ENCODE measurements around the gene OXNAD1. TPM values are rescaled to one million over a fixed set of nuclear protein-coding genes. Genes with fewer than 3 reads are reported as not detected.

The OXNAD1 gene
- total RNA-seq, 1 donor = 15.7 TPM

DNA sequence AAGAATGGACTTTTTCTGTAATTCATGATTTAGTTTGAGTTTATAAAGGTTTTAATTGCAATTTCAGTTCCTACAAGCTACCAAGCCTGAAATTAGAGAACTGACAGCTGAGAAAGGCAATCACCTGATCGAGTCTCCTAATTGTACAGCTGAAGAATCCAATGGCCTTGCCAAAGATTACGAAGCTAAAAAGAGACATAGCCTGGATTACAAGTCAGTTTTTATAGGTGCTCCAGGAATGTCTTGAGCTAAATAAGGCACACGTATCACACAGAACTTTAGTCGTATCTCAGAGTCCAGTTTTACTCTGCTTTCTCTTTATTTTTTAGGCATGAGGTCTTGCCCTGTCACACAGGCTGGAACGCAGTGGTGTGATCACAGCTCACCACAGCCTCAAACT, 6.8 kb upstream of the OXNAD1 start:
- DNase-seq (ENCODE audit: low read depth) = no peak
- H3K4me3 ChIP-seq (ENCODE audit: low read depth, low read length) = no peak overlapping the region
- no peak for TF ChIP-seq CTCF (IDR thresholded peaks at IDR 0.05; ENCODE audit: insufficient read depth, low read length)

DNA sequence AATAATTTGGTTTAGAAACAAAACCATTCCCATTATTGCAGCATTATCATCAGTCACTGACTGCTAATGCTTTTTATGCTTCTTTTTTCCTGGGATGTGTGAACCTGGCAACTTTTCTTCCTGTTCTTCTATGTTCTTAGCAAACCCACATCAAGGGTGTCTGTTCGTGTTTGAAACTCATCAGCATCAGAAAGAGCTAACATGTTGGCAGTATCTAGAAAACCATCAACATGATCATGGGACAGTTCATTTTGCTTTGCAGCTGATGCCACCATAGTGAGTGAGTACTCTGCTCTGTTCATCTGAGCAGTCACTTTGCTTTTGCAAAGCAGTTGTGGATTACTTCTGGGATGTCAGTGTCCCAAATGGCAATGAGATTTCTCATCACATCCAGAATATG, 6.1 kb upstream of the OXNAD1 start:
- no peak for DNase-seq (ENCODE audit: low read depth)
- H3K4me3 ChIP-seq (ENCODE audit: low read depth, low read length) = no peak overlapping the region
- TF ChIP-seq CTCF (IDR thresholded peaks at IDR 0.05; ENCODE audit: insufficient read depth, low read length) = no peak

DNA sequence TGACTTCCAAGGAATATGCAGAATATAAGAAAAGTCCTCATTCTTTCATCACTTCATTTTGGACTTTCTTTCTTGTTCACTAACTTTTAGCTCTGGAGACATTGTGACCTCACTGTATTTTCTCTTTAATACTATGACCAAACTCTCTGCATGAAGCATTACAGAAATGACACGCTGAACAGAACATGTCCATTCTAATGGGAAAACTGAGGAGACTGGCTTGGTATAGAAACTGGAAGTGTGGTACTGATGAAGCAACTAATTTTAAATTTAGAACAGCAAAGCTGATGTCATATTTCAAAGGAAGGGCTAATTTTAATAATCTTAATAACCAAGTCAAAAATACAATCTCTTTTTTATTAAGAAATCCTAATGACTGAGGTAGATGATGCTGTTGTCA, 5.0 kb upstream of the OXNAD1 start:
- no peak for TF ChIP-seq CTCF (IDR thresholded peaks at IDR 0.05; ENCODE audit: insufficient read depth, low read length)

DNA sequence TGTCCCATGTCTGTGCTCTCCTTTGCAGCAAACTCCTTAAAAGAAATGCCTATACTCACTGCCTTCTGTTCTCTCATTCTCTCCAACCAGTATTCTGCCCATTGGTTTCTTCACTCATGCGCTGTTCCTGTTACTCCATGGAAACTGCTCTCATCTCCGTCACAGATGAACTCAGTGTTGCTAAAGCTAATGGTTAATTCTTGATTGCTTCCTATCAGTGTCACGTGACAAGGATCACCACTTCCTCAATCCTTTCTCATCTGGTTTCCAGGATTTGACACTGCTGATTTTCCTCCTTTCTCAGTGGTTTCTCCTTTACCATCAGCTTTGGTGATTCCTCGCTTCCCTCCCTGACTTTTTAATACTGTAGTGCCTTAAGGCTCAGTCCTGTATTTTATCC, 2.8 kb upstream of the OXNAD1 start:
- no peak overlapping the region for H3K4me3 ChIP-seq (ENCODE audit: low read depth, low read length)
- no peak for DNase-seq (ENCODE audit: low read depth)
- no peak for TF ChIP-seq CTCF (IDR thresholded peaks at IDR 0.05; ENCODE audit: insufficient read depth, low read length)

More for the DNA sequence above, 5.0 kb upstream of the OXNAD1 start:
- no peak for DNase-seq (ENCODE audit: low read depth)
- H3K4me3 ChIP-seq (ENCODE audit: low read depth, low read length) = no peak overlapping the region

DNA sequence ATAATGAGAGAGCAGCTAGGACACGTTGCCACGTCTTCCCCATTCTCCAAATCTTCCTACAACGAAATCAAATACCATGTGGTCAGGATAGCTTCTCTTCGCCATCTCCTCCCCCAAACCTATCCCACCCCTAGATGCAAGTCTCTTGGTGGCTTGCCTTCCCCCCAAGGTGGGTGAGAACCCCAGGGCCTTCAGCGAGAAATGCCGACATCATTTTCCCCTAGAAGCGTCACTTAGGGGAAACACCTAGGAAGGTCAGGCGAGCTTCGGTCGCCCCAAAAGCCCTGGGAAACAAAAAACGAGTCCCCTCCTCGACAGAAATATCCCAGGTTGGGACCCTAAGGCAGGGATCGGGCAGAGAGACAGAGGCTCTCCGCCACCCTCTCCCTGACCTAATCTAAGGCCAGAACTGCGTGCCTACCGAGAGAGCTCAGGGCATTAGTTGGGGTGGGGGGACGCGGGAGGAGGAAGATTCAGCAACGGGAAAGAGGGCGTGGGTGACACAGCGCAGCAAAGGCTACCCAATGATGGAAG, 771 bp upstream of the OXNAD1 start:
- DNase-seq (ENCODE audit: low read depth) = no peak
- peak overlapping the region; percentile 96 for H3K4me3 ChIP-seq (ENCODE audit: low read depth, low read length)
- no peak for TF ChIP-seq CTCF (IDR thresholded peaks at IDR 0.05; ENCODE audit: insufficient read depth, low read length)

- H3K4me3 ChIP-seq (ENCODE audit: low read depth, low read length) = peak overlapping the region; percentile 74
- no peak for TF ChIP-seq CTCF (IDR thresholded peaks at IDR 0.05; ENCODE audit: insufficient read depth, low read length)
- no peak for DNase-seq (ENCODE audit: low read depth)
Measured at GRCh38 chr3:16265455-16265786, 409 bp downstream of the OXNAD1 start.

DNA sequence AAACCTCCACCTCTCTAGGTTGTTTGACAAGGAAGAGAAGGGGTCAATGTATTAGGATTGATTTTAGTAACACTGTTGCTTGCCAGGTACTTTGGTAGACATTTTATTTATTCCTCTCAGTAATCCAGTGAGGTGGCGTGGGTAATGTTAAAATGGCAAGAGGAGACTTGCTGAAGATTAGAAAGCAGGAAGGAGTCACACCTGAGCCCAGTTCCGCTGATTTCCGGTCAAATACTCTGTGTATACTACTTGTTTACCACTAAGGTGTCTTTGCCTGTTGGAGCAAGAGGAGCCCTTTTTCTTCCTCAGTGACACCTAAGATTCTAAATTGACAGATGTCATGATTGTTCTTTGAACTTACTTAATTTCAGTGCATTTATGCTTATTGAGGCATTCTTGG, 1.7 kb downstream of the OXNAD1 start:
- TF ChIP-seq CTCF (IDR thresholded peaks at IDR 0.05; ENCODE audit: insufficient read depth, low read length) = no peak
- no peak overlapping the region for H3K4me3 ChIP-seq (ENCODE audit: low read depth, low read length)
- no peak for DNase-seq (ENCODE audit: low read depth)

Data from fibroblast of the aortic adventitia (primary cell).